H1 (cell line): Measurements from ENCODE around the gene NUPR1. TPM values are rescaled to one million over a fixed set of nuclear protein-coding genes. Genes with fewer than 3 reads are reported as not detected.

ENCODE experiments used
- CREB1 ChIP-seq: IDR thresholded peaks from 2 replicates; pipeline ENCODE4 v1.6.1; 2012; ENCODE audit warnings: inconsistent platforms
- RAD21 ChIP-seq, 2 experiments: IDR thresholded peaks in 1 of 2; conservative IDR thresholded peaks in 1 of 2; 2 replicates each; pipeline ENCODE4 v1.6.1; 2011; ENCODE audit warnings: low read depth in 2 of 2, low read length in 2 of 2, improper control_type of control experiment in 1 of 2, inconsistent platforms in 1 of 2, mild to moderate bottlenecking in 1 of 2, moderate library complexity in 1 of 2
- polyA plus RNA-seq, 7 experiments: library from polyadenylated mRNA; depleted of rRNA in 3 of 7; stranded (reverse) in 5 of 7; unstranded in 2 of 7; fragments of >200 nt in 5 of 7; fragments of 200-250 nt in 2 of 7; gene quantifications; 1 replicate in 5 of 7; 2 replicates in 1 of 7; 4 replicates in 1 of 7; pipeline versions ENCODE4 v1.2.1 to v1.2.3, GENCODE V29; 2011 to 2013; ENCODE audit warnings: missing spikeins in 2 of 7, mixed read lengths in 2 of 7
- total RNA-seq: library from RNA; stranded (reverse); fragmentation: NEBNext Ultra II Directional; extraction: Animal tissue kit (Norgen Biotek cat#: 25700); gene quantifications from 2 replicates; pipeline ENCODE4 v1.2.1, GENCODE V29; 2021

The NUPR1 gene
- total and polyA plus RNA-seq, 2 of the 8 experiments (the other 6 are each of a cell fraction or from before 2014, with no cell fraction given), result 0.17 to 0.20 TPM

DNA sequence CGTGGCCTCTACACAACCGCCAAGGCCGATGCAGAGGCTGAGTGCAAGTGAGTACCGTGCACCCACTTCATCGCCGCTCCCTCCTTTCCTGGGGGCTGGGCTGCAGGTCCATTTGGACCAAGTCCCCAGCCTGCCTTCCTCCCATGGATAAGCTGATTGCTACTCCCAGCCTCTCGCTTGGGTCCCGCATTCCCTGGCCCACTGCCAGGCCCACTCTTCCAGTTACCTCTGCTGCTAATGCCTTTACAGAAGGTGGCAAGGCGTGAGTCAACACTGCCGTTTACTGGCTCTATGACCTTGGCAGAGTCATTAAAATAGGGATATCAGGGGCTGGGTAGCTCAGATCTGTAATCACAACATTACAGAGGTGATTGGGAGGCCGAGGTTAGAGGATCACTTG is 46.9 kb upstream of the NUPR1 start (continued):
- TF ChIP-seq RAD21 (IDR thresholded peaks at IDR 0.05 in 1 of 2, conservative IDR thresholded peaks at IDR 0.05 in 1 of 2; ENCODE audit: low read depth in 2 of 2, low read length in 2 of 2) (no peak), CREB1 (no peak)
